GM23338 (cell line): ENCODE results near the gene MLST8. TPM values are rescaled to one million over a fixed set of nuclear protein-coding genes. Genes with fewer than 3 reads are reported as not detected.

Experiments used
- ATAC-seq: fragments of 200-7000 bp; cut with Tn5 transposase; 3 replicates; pipeline ENCODE4 v1.9.1; 2020
- DNase-seq: peaks from one replicate; pipeline ENCODE4 v3.0.0-alpha.2; 2015; ENCODE audit warnings: low spot score
- H2AFZ ChIP-seq: fragments of 200-600 bp; sonication (generic); 2 replicates; pipeline ENCODE4 v1.8.0; 2016; ENCODE audit warnings: antibody characterized with exemption, mild to moderate bottlenecking, moderate library complexity
- H3F3A ChIP-seq: fragments of 200-600 bp; sonication (generic); replicated peaks from 2 replicates; pipeline ENCODE4 v1.8.0; 2017; ENCODE audit warnings: antibody characterized with exemption, mixed run types, low read depth
- H3K27ac ChIP-seq: fragments of 200-600 bp; sonication (generic); 2 replicates; pipeline ENCODE4 v1.6.1; 2016; ENCODE audit warnings: low read depth
- H3K27me3 ChIP-seq: fragments of 200-600 bp; sonication (generic); 2 replicates; pipeline ENCODE4 v1.8.0; 2016; ENCODE audit warnings: mild to moderate bottlenecking, mixed run types, moderate library complexity; ENCODE audit not compliant: insufficient read depth
- H3K36me3 ChIP-seq: fragments of 200-600 bp; sonication (generic); 2 replicates; pipeline ENCODE4 v1.8.0; 2016; ENCODE audit warnings: mild to moderate bottlenecking; ENCODE audit not compliant: insufficient read depth
- H3K4me1 ChIP-seq: fragments of 200-600 bp; sonication (generic); 2 replicates; pipeline ENCODE4 v1.8.0; 2016; ENCODE audit warnings: mild to moderate bottlenecking, moderate library complexity; ENCODE audit not compliant: insufficient read depth
- H3K4me2 ChIP-seq: fragments of 200-600 bp; sonication (generic); 2 replicates; pipeline ENCODE4 v1.7.1; 2017; ENCODE audit warnings: mixed run types
- H3K4me3 ChIP-seq: fragments of 200-600 bp; sonication (generic); 2 replicates; pipeline ENCODE4 v1.6.1; 2016; ENCODE audit warnings: mixed run types
- H3K79me2 ChIP-seq: fragments of 200-600 bp; sonication (generic); replicated peaks from 2 replicates; pipeline ENCODE4 v1.8.0; 2017; ENCODE audit warnings: mild to moderate bottlenecking; ENCODE audit not compliant: insufficient read depth
- H3K9me2 ChIP-seq: fragments of 200-600 bp; sonication (generic); 2 replicates; pipeline ENCODE4 v1.8.0; 2017; ENCODE audit not compliant: insufficient read depth
- H4K20me1 ChIP-seq: fragments of 200-600 bp; sonication (generic); replicated peaks from 2 replicates; pipeline ENCODE4 v1.8.0; 2017; ENCODE audit warnings: mild to moderate bottlenecking; ENCODE audit not compliant: insufficient read depth
- H3K27ac Mint-ChIP-seq: 2 replicates; pipeline ENCODE4 v1.8.0; 2020; ENCODE audit warnings: inconsistent platforms, mild to moderate bottlenecking, moderate library complexity, mixed read lengths
- H3K27me3 Mint-ChIP-seq: 3 replicates; pipeline ENCODE4 v1.8.0; 2022; ENCODE audit warnings: low read depth, mild to moderate bottlenecking, moderate library complexity, mixed read lengths, inconsistent platforms; ENCODE audit not compliant: insufficient read depth, poor library complexity
- H3K36me3 Mint-ChIP-seq: 3 replicates; pipeline ENCODE4 v1.8.0; 2021; ENCODE audit warnings: low read depth, mild to moderate bottlenecking, inconsistent platforms, moderate library complexity, mixed read lengths
- H3K4me1 Mint-ChIP-seq: 3 replicates; pipeline ENCODE4 v1.8.0; 2020; ENCODE audit warnings: mild to moderate bottlenecking, inconsistent platforms, mixed read lengths
- H3K4me3 Mint-ChIP-seq: 3 replicates; pipeline ENCODE4 v1.8.0; 2021; ENCODE audit warnings: moderate library complexity, mild to moderate bottlenecking, inconsistent platforms, mixed read lengths
- H3K9me3 Mint-ChIP-seq: 3 replicates; pipeline ENCODE4 v1.8.0; 2020; ENCODE audit warnings: moderate library complexity, mild to moderate bottlenecking, inconsistent platforms, mixed read lengths
- CREB1 ChIP-seq: fragments of 250-450 bp; sonication (Bioruptor Pico); IDR thresholded peaks from 2 replicates; pipeline ENCODE4 v1.5.0; 2020; ENCODE audit warnings: low read depth, mild to moderate bottlenecking, moderate library complexity
- EZH2 ChIP-seq: fragments of 200-600 bp; sonication (generic); IDR thresholded peaks from one replicate; pipeline ENCODE4 v1.8.0; 2017; ENCODE audit warnings: antibody characterized with exemption, mild to moderate bottlenecking, low read depth; ENCODE audit not compliant: unreplicated experiment
- EZH2phosphoT487 ChIP-seq: fragments of 200-600 bp; sonication (generic); IDR thresholded peaks from one replicate; pipeline ENCODE4 v1.8.1; 2018; ENCODE audit warnings: antibody characterized with exemption; ENCODE audit not compliant: unreplicated experiment
- POLR2AphosphoS5 ChIP-seq: IDR thresholded peaks from 2 replicates; pipeline ENCODE4 v1.6.1; 2016; ENCODE audit warnings: antibody characterized with exemption, low read depth
- ZNF114 ChIP-seq: fragments of 250-450 bp; sonication (Bioruptor Pico); IDR thresholded peaks from 2 replicates; pipeline ENCODE4 v1.5.0; 2020; ENCODE audit warnings: mild to moderate bottlenecking, moderate library complexity
- ZNF331 ChIP-seq: fragments of 250-450 bp; sonication (Bioruptor Pico); IDR thresholded peaks from 2 replicates; pipeline ENCODE4 v1.5.0; 2020; ENCODE audit warnings: low read depth, mild to moderate bottlenecking, moderate library complexity
- polyA plus RNA-seq: library from polyadenylated mRNA; unstranded; fragments of >200 nt; fragmentation: Nextera tagmentation; extraction: Ambion mirVana; gene quantifications from 2 replicates; pipeline ENCODE4 v1.2.1, GENCODE V29; 2016
- total RNA-seq: library from RNA; depleted of rRNA; stranded (reverse); fragments of >200 nt; shearing (Covaris generic); gene quantifications from 2 replicates; pipeline ENCODE4 v1.2.3, GENCODE V29; 2014
- TF ChIP-seq, protein P1 (sequence below): IDR thresholded peaks from 2 replicates; pipeline ENCODE4 v1.6.1; 2016; ENCODE audit warnings: antibody characterized with exemption
- TF ChIP-seq, protein P2 (sequence below): IDR thresholded peaks from one replicate; pipeline ENCODE4 v1.6.1; 2018; ENCODE audit warnings: antibody characterized with exemption; ENCODE audit not compliant: unreplicated experiment
- TF ChIP-seq, protein P3 (sequence below), 2 experiments: fragments of 200-600 bp in 1 of 2; sonication (generic) in 1 of 2; conservative IDR thresholded peaks; 2 replicates each; pipeline versions ENCODE4 v1.5.1 to v1.6.1; 2016 to 2017; ENCODE audit warnings: antibody characterized with exemption in 2 of 2, low read depth in 2 of 2, mild to moderate bottlenecking in 2 of 2, moderate library complexity in 1 of 2

MLST8 gene
- total and polyA plus RNA-seq, 2 experiments from 2014 or later = 58.8 to 138 TPM

DNA sequence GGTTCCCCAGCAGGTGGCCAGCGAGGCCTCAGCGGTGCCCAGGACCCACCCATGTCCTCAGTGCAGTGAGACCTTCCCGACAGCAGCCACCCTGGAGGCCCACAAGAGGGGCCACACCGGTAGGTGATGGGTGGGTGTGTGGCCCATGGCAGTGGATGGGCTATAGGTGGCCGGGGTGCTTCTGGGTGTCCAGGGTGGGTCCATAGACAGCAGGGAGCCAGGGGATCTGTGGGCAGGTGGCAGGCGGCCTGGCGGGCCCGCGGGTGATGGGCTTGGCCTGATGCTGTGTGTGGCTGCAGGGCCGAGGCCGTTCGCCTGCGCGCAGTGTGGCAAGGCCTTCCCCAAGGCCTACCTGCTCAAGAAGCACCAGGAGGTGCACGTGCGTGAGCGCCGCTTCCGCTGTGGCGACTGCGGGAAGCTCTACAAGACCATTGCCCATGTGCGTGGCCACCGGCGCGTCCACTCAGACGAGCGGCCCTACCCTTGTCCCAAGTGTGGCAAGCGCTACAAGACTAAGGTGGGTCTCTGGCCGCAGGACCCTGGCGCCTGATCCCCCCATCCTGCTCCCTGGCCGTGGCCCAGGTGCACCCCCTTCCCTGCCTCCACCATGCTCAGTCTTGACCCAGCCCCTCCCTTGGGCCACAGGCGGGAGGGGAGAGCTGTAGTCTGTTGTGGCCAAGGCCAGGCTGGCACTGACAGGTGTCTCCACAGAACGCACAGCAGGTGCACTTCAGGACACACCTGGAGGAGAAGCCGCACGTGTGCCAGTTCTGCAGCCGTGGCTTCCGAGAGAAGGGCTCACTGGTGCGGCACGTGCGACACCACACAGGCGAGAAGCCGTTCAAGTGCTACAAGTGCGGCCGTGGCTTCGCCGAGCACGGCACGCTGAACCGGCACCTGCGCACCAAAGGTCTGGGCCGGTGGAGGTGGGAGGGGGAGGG is 28.9 kb downstream of the MLST8 start (continued):
- TF ChIP-seq, protein P1, sequence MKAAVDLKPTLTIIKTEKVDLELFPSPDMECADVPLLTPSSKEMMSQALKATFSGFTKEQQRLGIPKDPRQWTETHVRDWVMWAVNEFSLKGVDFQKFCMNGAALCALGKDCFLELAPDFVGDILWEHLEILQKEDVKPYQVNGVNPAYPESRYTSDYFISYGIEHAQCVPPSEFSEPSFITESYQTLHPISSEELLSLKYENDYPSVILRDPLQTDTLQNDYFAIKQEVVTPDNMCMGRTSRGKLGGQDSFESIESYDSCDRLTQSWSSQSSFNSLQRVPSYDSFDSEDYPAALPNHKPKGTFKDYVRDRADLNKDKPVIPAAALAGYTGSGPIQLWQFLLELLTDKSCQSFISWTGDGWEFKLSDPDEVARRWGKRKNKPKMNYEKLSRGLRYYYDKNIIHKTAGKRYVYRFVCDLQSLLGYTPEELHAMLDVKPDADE = no peak
- TF ChIP-seq, protein P2, sequence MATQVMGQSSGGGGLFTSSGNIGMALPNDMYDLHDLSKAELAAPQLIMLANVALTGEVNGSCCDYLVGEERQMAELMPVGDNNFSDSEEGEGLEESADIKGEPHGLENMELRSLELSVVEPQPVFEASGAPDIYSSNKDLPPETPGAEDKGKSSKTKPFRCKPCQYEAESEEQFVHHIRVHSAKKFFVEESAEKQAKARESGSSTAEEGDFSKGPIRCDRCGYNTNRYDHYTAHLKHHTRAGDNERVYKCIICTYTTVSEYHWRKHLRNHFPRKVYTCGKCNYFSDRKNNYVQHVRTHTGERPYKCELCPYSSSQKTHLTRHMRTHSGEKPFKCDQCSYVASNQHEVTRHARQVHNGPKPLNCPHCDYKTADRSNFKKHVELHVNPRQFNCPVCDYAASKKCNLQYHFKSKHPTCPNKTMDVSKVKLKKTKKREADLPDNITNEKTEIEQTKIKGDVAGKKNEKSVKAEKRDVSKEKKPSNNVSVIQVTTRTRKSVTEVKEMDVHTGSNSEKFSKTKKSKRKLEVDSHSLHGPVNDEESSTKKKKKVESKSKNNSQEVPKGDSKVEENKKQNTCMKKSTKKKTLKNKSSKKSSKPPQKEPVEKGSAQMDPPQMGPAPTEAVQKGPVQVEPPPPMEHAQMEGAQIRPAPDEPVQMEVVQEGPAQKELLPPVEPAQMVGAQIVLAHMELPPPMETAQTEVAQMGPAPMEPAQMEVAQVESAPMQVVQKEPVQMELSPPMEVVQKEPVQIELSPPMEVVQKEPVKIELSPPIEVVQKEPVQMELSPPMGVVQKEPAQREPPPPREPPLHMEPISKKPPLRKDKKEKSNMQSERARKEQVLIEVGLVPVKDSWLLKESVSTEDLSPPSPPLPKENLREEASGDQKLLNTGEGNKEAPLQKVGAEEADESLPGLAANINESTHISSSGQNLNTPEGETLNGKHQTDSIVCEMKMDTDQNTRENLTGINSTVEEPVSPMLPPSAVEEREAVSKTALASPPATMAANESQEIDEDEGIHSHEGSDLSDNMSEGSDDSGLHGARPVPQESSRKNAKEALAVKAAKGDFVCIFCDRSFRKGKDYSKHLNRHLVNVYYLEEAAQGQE = no peak
- TF ChIP-seq EZH2 (no peak), ZNF114 (CRISPR knock-in tag) (no peak), ZNF331 (CRISPR knock-in tag) (no peak)
- TF ChIP-seq, protein P3, sequence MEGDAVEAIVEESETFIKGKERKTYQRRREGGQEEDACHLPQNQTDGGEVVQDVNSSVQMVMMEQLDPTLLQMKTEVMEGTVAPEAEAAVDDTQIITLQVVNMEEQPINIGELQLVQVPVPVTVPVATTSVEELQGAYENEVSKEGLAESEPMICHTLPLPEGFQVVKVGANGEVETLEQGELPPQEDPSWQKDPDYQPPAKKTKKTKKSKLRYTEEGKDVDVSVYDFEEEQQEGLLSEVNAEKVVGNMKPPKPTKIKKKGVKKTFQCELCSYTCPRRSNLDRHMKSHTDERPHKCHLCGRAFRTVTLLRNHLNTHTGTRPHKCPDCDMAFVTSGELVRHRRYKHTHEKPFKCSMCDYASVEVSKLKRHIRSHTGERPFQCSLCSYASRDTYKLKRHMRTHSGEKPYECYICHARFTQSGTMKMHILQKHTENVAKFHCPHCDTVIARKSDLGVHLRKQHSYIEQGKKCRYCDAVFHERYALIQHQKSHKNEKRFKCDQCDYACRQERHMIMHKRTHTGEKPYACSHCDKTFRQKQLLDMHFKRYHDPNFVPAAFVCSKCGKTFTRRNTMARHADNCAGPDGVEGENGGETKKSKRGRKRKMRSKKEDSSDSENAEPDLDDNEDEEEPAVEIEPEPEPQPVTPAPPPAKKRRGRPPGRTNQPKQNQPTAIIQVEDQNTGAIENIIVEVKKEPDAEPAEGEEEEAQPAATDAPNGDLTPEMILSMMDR (conservative IDR thresholded peaks at IDR 0.05; ENCODE audit: low read depth in 2 of 2) = no peak

DNA sequence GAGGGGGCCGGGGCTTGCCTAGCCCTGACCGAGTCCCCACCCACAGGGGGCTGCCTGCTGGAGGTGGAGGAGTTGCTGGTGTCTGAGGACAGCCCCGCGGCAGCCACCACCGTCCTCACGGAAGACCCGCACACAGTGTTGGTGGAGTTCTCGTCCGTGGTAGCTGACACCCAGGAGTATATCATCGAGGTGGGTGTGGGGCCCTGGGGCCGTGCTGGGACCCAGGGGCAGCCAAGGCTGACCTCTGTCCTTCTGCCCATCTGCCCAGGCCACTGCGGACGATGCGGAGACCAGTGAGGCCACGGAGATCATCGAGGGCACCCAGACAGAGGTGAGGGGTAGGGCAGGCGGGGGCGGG is 29.5 kb downstream of the MLST8 start:
- no peaks in the 10 kb centered on the region for H3K79me2 ChIP-seq
- H3K27me3 ChIP-seq = peaks cover 18% of the 10 kb centered on the region
- H3K4me3 ChIP-seq = no peak overlapping the region
- H3F3A ChIP-seq = no peaks in the 10 kb centered on the region; the same call in 1 of the 2 replicates
- no peak overlapping the region for H3K4me3 Mint-ChIP-seq
- ATAC-seq (no peak), DNase-seq (no peak)
- peaks cover 10% of the 10 kb centered on the region; the same call in 2 of the 3 replicates for H3K36me3 Mint-ChIP-seq
- no peak overlapping the region for H3K4me2 ChIP-seq
- peaks cover 25% of the 10 kb centered on the region for H3K27me3 Mint-ChIP-seq
- H3K27ac Mint-ChIP-seq = no peak overlapping the region
- no peaks in the 10 kb centered on the region; the same call in 1 of the 2 replicates for H4K20me1 ChIP-seq
- no peak overlapping the region for H3K27ac ChIP-seq
- 0 out of 2 replicates have a peak, but pooled peaks cover 5% of the 10 kb centered on the region for H3K36me3 ChIP-seq
- no peaks in the 10 kb centered on the region for H3K4me1 Mint-ChIP-seq
- TF ChIP-seq CREB1 (CRISPR knock-in tag) (no peak), POLR2AphosphoS5 (no peak), ZNF331 (CRISPR knock-in tag) (no peak), EZH2phosphoT487 (no peak)
- TF ChIP-seq, protein P1 = no peak
- H3K4me1 ChIP-seq = no peaks in the 10 kb centered on the region
- H2AFZ ChIP-seq = no peak overlapping the region
- H3K9me2 ChIP-seq = no peaks in the 10 kb centered on the region
- H3K9me3 Mint-ChIP-seq = no peaks in the 10 kb centered on the region
